ENCODE results near the gene KCNIP4. TPM values are rescaled to one million over a fixed set of nuclear protein-coding genes. Genes with fewer than 3 reads are reported as not detected.
A peak's percentile ranks its signal among the peaks of the same experiment; 100 is the strongest.
"Not testable (repeated sequence)": the region's sequence is repeated elsewhere in the genome, so short reads cannot be mapped to it uniquely, and the experiment has no call there.

KCNIP4 gene
- total RNA-seq, 1 donor from 2014 or later = not detected

DNA sequence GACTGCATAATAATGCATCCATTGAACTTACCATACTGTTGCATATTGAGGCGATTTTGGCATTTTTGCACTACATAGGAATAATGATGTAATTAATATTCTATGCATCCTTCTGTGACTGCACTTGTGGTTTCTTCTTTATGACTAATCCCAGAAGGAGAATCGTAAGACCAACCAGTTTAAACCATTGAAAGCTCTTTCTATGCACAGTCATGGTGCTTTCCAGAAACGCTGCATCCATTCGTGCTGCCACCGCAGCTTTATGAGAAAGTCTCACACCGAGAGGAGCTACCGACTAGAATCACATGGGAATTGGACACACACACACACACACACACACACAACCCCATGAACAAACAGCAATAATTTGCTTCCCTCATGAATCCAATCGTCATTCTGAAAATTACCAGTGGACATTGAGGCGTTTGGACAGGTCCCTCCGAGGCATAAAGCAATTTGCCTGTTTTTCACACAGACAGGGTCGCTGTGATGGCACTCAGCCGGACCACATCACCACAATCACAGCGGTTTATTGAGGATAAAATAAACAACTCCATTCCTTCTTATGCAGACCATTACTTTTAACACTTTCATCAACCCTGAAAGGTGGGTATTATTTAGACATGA, 1184.1 kb downstream of the KCNIP4 start:
- Mint-ChIP-seq H3K27me3 (ENCODE audit: insufficient read depth) (no peaks in the 10 kb centered on the region), H3K36me3 (ENCODE audit: low read depth) (no peaks in the 10 kb centered on the region), H3K4me1 (ENCODE audit: low read depth) (no peaks in the 10 kb centered on the region), H3K9me3 (no peaks in the 10 kb centered on the region), H3K27ac (no peak overlapping the region), H3K4me3 (no peak overlapping the region)
- no peak for DNase-seq (ENCODE audit: low spot score)
- intact Hi-C loops (cut with micrococcal nuclease) = no loop called here

DNA sequence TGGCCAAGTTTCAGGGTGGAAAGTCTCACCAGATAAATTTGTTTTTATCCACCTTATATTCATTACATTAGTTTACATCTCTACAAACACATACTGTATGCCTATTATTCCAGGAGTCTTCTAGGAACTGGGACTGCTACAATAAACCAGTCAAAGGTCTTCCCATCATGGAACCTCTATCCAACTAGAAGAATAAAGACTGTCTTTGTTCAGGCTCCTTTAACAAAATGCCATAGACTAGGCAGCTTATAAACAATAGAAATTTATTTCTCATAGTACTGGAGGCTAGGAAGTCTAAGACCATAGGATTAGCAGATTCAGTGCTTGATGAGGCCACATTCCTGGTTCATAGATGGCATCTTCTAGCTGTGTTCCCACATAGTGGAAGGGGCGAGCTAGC, 1186.7 kb downstream of the KCNIP4 start:
- Mint-ChIP-seq H3K27me3 (ENCODE audit: insufficient read depth) (no peaks in the 10 kb centered on the region), H3K4me1 (ENCODE audit: low read depth) (no peaks in the 10 kb centered on the region), H3K4me3 (no peak overlapping the region), H3K36me3 (ENCODE audit: low read depth) (no peaks in the 10 kb centered on the region), H3K27ac (no peak overlapping the region), H3K9me3 (no peaks in the 10 kb centered on the region)
- no peak for DNase-seq (ENCODE audit: low spot score)
- intact Hi-C loops (cut with micrococcal nuclease) = no loop called here

DNA sequence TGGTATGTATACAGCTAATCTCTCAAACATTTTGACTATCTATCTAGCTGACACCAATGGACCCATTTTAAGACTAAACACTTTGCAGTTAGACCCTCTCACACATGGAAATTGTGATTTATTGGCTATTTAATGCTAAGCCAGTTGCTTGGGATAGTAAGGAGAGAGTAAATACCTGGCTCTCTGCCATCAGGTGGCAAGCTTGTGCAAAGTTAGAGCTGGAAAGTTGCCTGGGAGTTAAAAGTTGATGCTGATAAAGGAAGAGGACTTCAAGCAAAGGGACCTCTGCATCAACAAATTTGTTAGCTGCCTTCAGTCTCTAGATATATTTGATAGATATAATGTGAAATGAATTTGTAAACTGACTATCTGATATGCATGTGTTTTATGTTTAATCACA, 1187.2 kb downstream of the KCNIP4 start:
- Mint-ChIP-seq H3K36me3 (ENCODE audit: low read depth) (no peaks in the 10 kb centered on the region), H3K27me3 (ENCODE audit: insufficient read depth) (no peaks in the 10 kb centered on the region), H3K4me3 (no peak overlapping the region), H3K9me3 (no peaks in the 10 kb centered on the region), H3K4me1 (ENCODE audit: low read depth) (no peaks in the 10 kb centered on the region), H3K27ac (no peak overlapping the region)
- no peak for DNase-seq (ENCODE audit: low spot score)
- intact Hi-C loops (cut with micrococcal nuclease) = no loop called here

DNA sequence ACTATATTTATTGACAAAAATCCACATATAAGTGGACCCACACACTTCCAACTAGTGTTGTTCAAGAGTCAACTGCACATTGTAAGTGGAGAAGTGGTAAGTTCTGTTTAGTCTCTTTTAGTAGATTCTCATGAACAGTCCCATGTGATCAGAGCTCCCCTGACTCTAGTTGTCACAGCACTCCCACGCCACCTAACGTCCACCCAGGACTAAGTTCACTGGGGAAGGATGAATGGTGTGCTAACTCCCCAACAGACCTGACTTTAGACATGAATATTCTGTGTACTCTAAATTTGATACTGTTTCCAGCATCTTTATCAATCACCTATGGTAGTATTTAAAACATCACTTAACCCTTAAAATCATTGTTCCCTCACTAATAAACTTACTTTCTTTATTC, 1188.5 kb downstream of the KCNIP4 start:
- no peaks in the 10 kb centered on the region for H3K27me3 Mint-ChIP-seq (ENCODE audit: insufficient read depth)
- H3K4me3 Mint-ChIP-seq = no peak overlapping the region
- H3K36me3 Mint-ChIP-seq (ENCODE audit: low read depth) = no peaks in the 10 kb centered on the region
- intact Hi-C loops (cut with micrococcal nuclease) = no loop called here
- no peaks in the 10 kb centered on the region for H3K4me1 Mint-ChIP-seq (ENCODE audit: low read depth)
- no peaks in the 10 kb centered on the region for H3K9me3 Mint-ChIP-seq
- no peak for DNase-seq (ENCODE audit: low spot score)
- no peak overlapping the region for H3K27ac Mint-ChIP-seq

DNA sequence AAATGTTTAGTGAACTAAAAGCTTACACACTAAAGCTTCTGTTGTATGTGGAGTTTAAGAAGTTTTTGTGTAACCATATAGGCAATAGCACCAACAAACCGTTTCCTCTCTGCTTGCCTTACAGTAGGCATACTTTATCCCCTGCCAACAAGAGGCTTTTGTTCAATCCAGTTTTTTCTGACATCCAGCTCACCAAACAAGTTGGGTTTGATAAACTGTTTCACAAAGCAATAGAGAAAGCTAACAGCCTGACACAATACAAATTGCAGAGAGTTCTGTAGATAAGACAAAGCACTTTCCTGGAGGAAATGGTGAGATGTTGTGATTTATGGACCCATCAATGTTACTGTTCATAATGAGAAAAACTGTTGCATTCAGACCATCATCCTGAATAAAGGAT, 1194.5 kb downstream of the KCNIP4 start:
- no peak overlapping the region for H3K27ac Mint-ChIP-seq
- no peak for DNase-seq (ENCODE audit: low spot score)
- no peaks in the 10 kb centered on the region for H3K27me3 Mint-ChIP-seq (ENCODE audit: insufficient read depth)
- peaks cover 3% of the 10 kb centered on the region for H3K36me3 Mint-ChIP-seq (ENCODE audit: low read depth)
- no peak overlapping the region for H3K4me3 Mint-ChIP-seq
- intact Hi-C loops (cut with micrococcal nuclease) = no loop called here
- H3K4me1 Mint-ChIP-seq (ENCODE audit: low read depth) = no peaks in the 10 kb centered on the region
- no peaks in the 10 kb centered on the region for H3K9me3 Mint-ChIP-seq

DNA sequence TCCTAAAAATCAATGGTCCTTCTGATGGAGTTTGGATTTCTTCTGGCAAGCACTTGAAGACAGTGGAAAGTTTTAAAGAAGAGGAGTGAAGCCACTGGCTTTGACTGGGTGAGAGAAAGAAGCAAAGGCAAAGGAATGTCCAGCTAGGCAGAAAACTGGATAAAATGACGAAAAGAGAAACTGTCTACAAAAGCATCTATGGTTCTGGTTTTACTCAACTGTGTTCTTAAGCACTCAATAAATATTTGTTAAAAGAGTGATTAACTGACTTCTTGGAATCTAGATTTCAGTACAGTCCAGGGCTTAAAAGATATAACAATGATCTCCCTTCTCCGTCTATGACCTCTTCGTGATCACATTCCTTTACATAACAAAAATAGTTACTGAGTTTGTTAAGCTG, 1195.9 kb downstream of the KCNIP4 start:
- DNase-seq (ENCODE audit: low spot score) = no peak
- H3K36me3 Mint-ChIP-seq (ENCODE audit: low read depth) = peaks cover 3% of the 10 kb centered on the region
- intact Hi-C loops (cut with micrococcal nuclease) = no loop called here
- no peak overlapping the region for H3K27ac Mint-ChIP-seq
- H3K27me3 Mint-ChIP-seq (ENCODE audit: insufficient read depth) = no peaks in the 10 kb centered on the region
- no peaks in the 10 kb centered on the region for H3K9me3 Mint-ChIP-seq
- H3K4me1 Mint-ChIP-seq (ENCODE audit: low read depth) = no peaks in the 10 kb centered on the region
- no peak overlapping the region for H3K4me3 Mint-ChIP-seq

DNA sequence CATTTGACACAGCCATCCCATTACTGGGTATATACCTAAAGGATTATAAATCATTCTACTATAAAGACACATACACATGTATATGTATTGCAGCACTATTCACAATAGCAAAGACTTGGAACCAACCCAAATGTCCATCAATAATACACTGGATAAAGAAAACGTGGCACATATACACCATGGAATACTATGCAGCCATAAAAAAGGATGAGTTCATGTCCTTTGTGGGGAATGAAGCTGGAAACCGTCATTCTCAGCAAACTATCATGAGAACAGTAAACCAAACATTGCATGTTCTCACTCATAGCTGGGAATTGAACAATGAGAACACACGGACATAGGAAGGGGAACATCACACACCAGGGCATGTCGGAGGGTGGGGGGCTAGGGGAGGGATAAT, 1202.6 kb downstream of the KCNIP4 start:
- DNase-seq (ENCODE audit: low spot score); H3K27me3 Mint-ChIP-seq (ENCODE audit: insufficient read depth); H3K4me1 Mint-ChIP-seq (ENCODE audit: low read depth); H3K27ac Mint-ChIP-seq; H3K36me3 Mint-ChIP-seq (ENCODE audit: low read depth); intact Hi-C loops (cut with micrococcal nuclease); H3K4me3 Mint-ChIP-seq: not testable (repeated sequence)
- H3K9me3 Mint-ChIP-seq = peaks cover 21% of the 10 kb centered on the region

DNA sequence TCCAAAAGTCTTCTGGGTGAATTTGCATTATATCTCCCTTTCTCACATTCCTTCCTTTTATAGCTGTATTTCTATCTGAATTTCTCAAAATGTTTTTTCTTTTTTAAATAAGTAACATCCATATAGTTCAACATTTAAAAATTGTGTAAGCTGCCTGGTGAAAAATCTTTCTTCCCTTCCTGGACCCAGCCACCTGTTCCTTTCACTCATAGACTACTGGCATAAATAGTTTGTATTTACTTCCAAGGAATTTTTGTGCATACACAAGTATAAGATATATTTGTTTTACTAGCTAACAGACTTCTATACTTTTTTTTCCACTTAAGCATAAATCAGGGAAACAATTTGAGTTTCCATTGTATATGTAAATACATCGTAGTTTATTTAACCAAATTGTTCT, 1212.6 kb downstream of the KCNIP4 start:
- intact Hi-C loops (cut with micrococcal nuclease) = no loop called here
- Mint-ChIP-seq H3K9me3 (peaks cover 35% of the 10 kb centered on the region), H3K27me3 (ENCODE audit: insufficient read depth) (no peaks in the 10 kb centered on the region), H3K36me3 (ENCODE audit: low read depth) (peaks cover 19% of the 10 kb centered on the region), H3K4me3 (no peak overlapping the region), H3K27ac (no peak overlapping the region), H3K4me1 (ENCODE audit: low read depth) (no peaks in the 10 kb centered on the region)
- DNase-seq (ENCODE audit: low spot score) = no peak

DNA sequence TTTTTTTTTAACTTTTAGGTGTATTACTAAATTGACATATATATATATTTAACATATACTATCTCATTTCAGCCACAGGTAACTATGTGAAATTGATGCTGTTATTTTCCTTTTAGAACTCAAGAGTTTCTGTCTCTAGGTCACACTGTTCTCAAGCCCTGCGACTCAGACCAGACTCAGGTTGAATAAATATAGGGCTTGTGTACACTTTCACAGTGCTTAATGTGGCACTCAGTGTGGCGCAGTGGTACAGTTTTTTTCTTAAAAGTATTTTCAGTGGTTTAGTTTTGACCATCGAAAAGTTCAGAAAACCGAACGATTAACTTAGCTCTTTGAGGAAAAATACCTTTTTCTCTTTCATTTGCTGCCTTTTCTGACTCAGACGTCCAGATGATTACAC, 1223.7 kb downstream of the KCNIP4 start:
- H3K4me1 Mint-ChIP-seq (ENCODE audit: low read depth) = no peaks in the 10 kb centered on the region
- peaks cover 30% of the 10 kb centered on the region for H3K36me3 Mint-ChIP-seq (ENCODE audit: low read depth)
- peaks cover 9% of the 10 kb centered on the region for H3K9me3 Mint-ChIP-seq
- intact Hi-C loops (cut with micrococcal nuclease) = no loop called here
- no peaks in the 10 kb centered on the region for H3K27me3 Mint-ChIP-seq (ENCODE audit: insufficient read depth)
- no peak for DNase-seq (ENCODE audit: low spot score)
- no peak overlapping the region for H3K27ac Mint-ChIP-seq
- no peak overlapping the region for H3K4me3 Mint-ChIP-seq

DNA sequence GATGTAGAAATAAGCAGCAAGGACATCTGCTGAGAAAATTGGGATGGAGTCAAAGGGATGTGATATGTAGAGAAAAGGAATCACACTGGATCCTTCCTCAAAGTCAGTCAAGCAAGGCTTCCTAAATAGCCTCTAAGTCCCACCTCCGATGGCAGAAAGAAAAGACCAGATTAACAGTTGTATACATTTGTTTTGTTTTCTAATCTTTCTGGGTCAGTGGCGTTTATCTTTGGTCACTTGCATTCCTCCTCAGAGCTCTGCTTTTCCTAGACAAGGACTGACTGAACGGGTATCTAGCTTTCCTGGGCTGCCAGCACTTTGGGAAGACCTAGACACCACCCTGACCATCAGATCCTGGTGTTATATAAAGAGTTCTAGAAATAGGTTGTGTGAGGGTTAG, 1225.1 kb downstream of the KCNIP4 start:
- H3K27ac Mint-ChIP-seq = no peak overlapping the region
- H3K4me3 Mint-ChIP-seq = no peak overlapping the region
- DNase-seq (ENCODE audit: low spot score) = no peak
- H3K4me1 Mint-ChIP-seq (ENCODE audit: low read depth) = no peaks in the 10 kb centered on the region
- peaks cover 40% of the 10 kb centered on the region for H3K36me3 Mint-ChIP-seq (ENCODE audit: low read depth)
- intact Hi-C loops (cut with micrococcal nuclease) = no loop called here
- H3K27me3 Mint-ChIP-seq (ENCODE audit: insufficient read depth) = no peaks in the 10 kb centered on the region
- peaks cover 9% of the 10 kb centered on the region for H3K9me3 Mint-ChIP-seq

DNA sequence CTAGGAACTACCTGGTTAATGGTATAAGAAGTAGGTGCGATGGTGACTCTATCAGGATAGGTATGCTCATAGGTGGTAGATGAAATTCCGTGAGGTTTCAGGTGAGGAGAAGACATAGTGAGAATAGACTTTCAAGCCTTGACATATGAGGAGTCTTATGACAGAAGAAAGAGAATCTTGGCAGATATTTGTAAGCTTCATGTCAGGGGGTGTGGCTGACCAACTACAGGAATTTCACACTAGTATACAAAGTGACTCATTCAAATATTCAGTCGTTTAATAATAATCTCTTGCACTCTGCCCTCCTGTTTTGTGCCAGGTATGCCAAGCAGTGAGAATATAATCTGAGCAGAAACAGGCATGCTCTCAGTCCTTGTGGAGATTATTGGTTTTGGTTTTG, 1225.6 kb downstream of the KCNIP4 start:
- no peak for DNase-seq (ENCODE audit: low spot score)
- Mint-ChIP-seq H3K27ac (no peak overlapping the region), H3K27me3 (ENCODE audit: insufficient read depth) (no peaks in the 10 kb centered on the region), H3K36me3 (ENCODE audit: low read depth) (peaks cover 43% of the 10 kb centered on the region), H3K4me3 (no peak overlapping the region), H3K9me3 (peaks cover 11% of the 10 kb centered on the region), H3K4me1 (ENCODE audit: low read depth) (no peaks in the 10 kb centered on the region)
- intact Hi-C loops (cut with micrococcal nuclease) = no loop called here

DNA sequence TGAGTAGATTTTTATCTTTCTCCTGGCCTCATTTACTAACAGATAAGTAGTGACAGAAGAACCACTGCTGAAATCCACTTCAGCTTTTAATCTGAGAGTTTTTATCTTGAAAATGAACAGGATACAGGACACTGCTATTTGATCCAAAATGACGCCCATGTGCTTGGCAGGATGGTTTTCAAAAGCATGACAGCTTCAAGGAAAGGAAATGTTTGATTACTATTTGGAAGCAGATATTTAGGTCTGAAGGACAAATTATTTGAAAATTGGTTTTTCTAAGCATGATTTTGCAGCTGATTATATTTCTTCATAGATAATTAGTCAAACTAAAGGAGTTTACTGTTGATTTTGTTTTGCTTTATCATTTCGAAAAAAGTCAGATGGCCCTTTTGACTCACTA, 1237.2 kb downstream of the KCNIP4 start:
- Mint-ChIP-seq H3K27me3 (ENCODE audit: insufficient read depth) (no peaks in the 10 kb centered on the region), H3K4me1 (ENCODE audit: low read depth) (no peaks in the 10 kb centered on the region), H3K27ac (no peak overlapping the region), H3K36me3 (ENCODE audit: low read depth) (peaks cover 17% of the 10 kb centered on the region), H3K9me3 (peaks cover 1% of the 10 kb centered on the region), H3K4me3 (no peak overlapping the region)
- no peak for DNase-seq (ENCODE audit: low spot score)
- intact Hi-C loops (cut with micrococcal nuclease) = no loop called here

DNA sequence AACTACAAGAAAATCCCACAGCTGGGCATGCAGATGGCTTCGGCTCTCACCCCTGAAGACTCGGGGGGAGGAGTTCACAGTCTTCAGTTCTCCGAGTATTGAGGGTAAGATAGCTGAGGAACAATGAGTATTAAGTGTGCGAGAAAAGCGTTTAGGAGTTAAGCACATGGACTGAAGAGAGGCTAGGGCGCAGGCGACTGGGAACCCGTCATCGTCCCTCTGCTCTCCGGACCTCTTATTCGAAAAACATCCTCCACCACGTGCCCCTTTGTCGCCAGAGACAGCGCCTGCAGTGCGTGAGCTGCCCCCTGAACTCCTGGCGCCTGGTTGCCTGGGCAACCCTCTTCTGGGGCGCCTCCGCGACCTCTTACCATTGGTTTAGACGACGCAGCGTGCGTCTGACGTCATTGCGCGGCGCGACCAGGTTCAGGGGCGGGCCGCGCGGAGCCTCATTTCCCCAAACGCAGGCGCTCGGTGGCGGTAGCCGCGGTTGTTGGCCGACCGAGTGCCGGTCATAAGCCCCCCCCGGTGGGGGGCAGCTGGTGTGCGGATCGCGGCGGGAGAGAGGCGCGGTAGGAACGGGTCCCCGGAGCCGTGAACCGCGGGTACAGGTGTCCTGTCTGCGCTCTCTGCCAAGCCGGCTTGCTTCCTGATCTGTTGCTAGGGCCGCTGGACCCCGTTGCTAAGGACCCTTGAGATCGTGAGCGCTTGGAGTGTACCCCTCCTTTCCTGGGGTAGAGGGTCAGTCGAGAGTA, 1248.4 kb downstream of the KCNIP4 start, which contains the start of gene PACRGL:
TSS of gene PACRGL (plus strand) at position 452 of the 755 bp plus-strand sequence. CDS start 4,024 bp downstream, outside the sequence.
- Mint-ChIP-seq H3K9me3 (no peaks in the 10 kb centered on the region), H3K4me3 (peak within 1 kb of the TSS; percentile 94), H3K27ac (peak within 1 kb of the TSS; percentile 92), H3K27me3 (ENCODE audit: insufficient read depth) (no peaks in the 10 kb centered on the region), H3K36me3 (ENCODE audit: low read depth) (peaks cover 9% of the 10 kb centered on the region), H3K4me1 (ENCODE audit: low read depth) (peaks cover 31% of the 10 kb centered on the region)
- DNase-seq (ENCODE audit: low spot score) = peak; percentile 87
- intact Hi-C loops (cut with micrococcal nuclease) = loop anchor here (1.0 kb wide), 1 partner anchor 281 kb away; no protein-coding TSS in a partner anchor
